GM12865 (cell line): Measurements from ENCODE around the gene RPH3AL.
"Not testable (repeated sequence)": the region's sequence is repeated elsewhere in the genome, so short reads cannot be mapped to it uniquely, and the experiment has no call there.

Experiments used
- DNase-seq: peaks from one replicate; pipeline ENCODE4 v3.0.0; 2010; ENCODE audit warnings: low read depth
- H3K4me3 ChIP-seq: 2 replicates; pipeline ENCODE4 v1.5.1; 2011; ENCODE audit warnings: mild to moderate bottlenecking, low read depth, low read length, control low read depth
- CTCF ChIP-seq: IDR thresholded peaks from 2 replicates; pipeline ENCODE4 v1.5.1; 2011; ENCODE audit warnings: low read length, control low read depth, low read depth, inconsistent platforms; ENCODE audit not compliant: insufficient read depth; ENCODE audit errors: missing control alignments

The RPH3AL gene

GRCh38 chr17:321386-321941 is 31.1 kb downstream of the RPH3AL start:
- no peak for DNase-seq
- H3K4me3 ChIP-seq, result no peak overlapping the region
- TF ChIP-seq CTCF, result no peak

- DNase-seq, result no peak
- no peak overlapping the region for H3K4me3 ChIP-seq
- no peak for TF ChIP-seq CTCF
These were observed 31.7 kb downstream of the RPH3AL start for GRCh38 chr17:320809-321385.

GRCh38 chr17:320139-320538 is 32.5 kb downstream of the RPH3AL start:
- TF ChIP-seq CTCF, result no peak
- DNase-seq, result no peak

GRCh38 chr17:319266-319665 is 33.3 kb downstream of the RPH3AL start:
- H3K4me3 ChIP-seq, result no peak overlapping the region
- no peak for DNase-seq
- TF ChIP-seq CTCF, result no peak

More at GRCh38 chr17:320139-320538, 32.5 kb downstream of the RPH3AL start:
- H3K4me3 ChIP-seq, result no peak overlapping the region

GRCh38 chr17:317070-317469 is 35.5 kb downstream of the RPH3AL start:
- H3K4me3 ChIP-seq, result not testable (repeated sequence)

GRCh38 chr17:315399-315798 is 37.2 kb downstream of the RPH3AL start:
- H3K4me3 ChIP-seq, DNase-seq: not testable (repeated sequence)

More at GRCh38 chr17:317070-317469, 35.5 kb downstream of the RPH3AL start:
- not testable (repeated sequence) for DNase-seq

GRCh38 chr17:314614-314944 is 38.0 kb downstream of the RPH3AL start:
- not testable (repeated sequence) for H3K4me3 ChIP-seq, DNase-seq

- TF ChIP-seq CTCF, result no peak
- DNase-seq, result no peak
- no peak overlapping the region for H3K4me3 ChIP-seq
These were observed 38.5 kb downstream of the RPH3AL start for GRCh38 chr17:313911-314613.
